HCT116 (cell line): ENCODE data around the gene DYNC2H1. TPM values are rescaled to one million over a fixed set of nuclear protein-coding genes. Genes with fewer than 3 reads are reported as not detected.

Experiments
- ATAC-seq: fragments of 200-7000 bp; cut with Tn5 transposase; 2 replicates; pipeline ENCODE4 v1.9.1; 2020; ENCODE audit warnings: mild to moderate bottlenecking, moderate library complexity
- BruUV-seq: library from RNA; stranded (reverse); fragments of 400-500 nt; replicated peaks from 2 replicates; lab custom pipeline; 2021; lab: Mats Ljungman, UMichigan
- CTCF ChIA-PET: fragments of 300-600 bp; sonication (Branson Sonifier 250); formaldehyde crosslinking; loops from one replicate; lab custom pipeline; 2021; ENCODE audit warnings: antibody characterized with exemption; lab: Charles Lee
- POLR2A ChIA-PET: fragments of 300-600, 350-600 bp; sonication (Branson Sonifier 250); formaldehyde crosslinking; loops from one replicate; lab custom pipeline; 2021; ENCODE audit warnings: antibody characterized with exemption; lab: Charles Lee
- RAD21 ChIA-PET, 2 experiments: fragments of 300-600 bp; sonication (Branson Sonifier 250); formaldehyde crosslinking; loops; one replicate each; lab custom pipeline; 2023; ENCODE audit warnings: low total read pairs in 2 of 2; ENCODE audit not compliant: uncharacterized antibody in 2 of 2, unreplicated experiment in 2 of 2, low non-redundant PET in 1 of 2; lab: Charles Lee
- DNase-seq: peaks from one replicate; pipeline ENCODE4 v3.0.0-alpha.2; 2010; ENCODE audit warnings: low read depth, low spot score
- H2AFZ ChIP-seq: fragments of 200-600 bp; shearing (Covaris generic), sonication (generic); 2 replicates; pipeline ENCODE4 v1.6.1; 2017; ENCODE audit warnings: low read depth, mixed run types, mixed read lengths, antibody characterized with exemption, low read length; ENCODE audit not compliant: poor library complexity, severe bottlenecking
- H3K27ac ChIP-seq: 2 replicates; pipeline ENCODE4 v1.5.1; 2012; ENCODE audit warnings: low read depth, low read length
- H3K27me3 ChIP-seq: fragments of 200-600 bp; sonication (generic); 2 replicates; pipeline ENCODE4 v1.6.1; 2016; ENCODE audit warnings: mixed run types, low read length, mixed read lengths; ENCODE audit not compliant: insufficient read depth
- H3K36me3 ChIP-seq, 2 experiments: fragments of 200-500 bp in 1 of 2; fragments of 200-600 bp in 1 of 2; sonication (Bioruptor generic) in 1 of 2; sonication (generic) in 1 of 2; 2 replicates each; pipeline versions ENCODE4 v1.5.1 to v1.6.1; 2014 to 2016; ENCODE audit warnings: low read length in 2 of 2, inconsistent platforms in 1 of 2, mixed read lengths in 1 of 2, mixed run types in 1 of 2; ENCODE audit not compliant: insufficient read depth in 2 of 2, control insufficient read depth in 1 of 2
- H3K4me1 ChIP-seq, 2 experiments: fragments of 200-600 bp in 1 of 2; sonication (generic) in 1 of 2; 2 replicates each; pipeline versions ENCODE4 v1.5.1 to v1.6.1; 2012 to 2017; ENCODE audit warnings: low read length in 2 of 2, inconsistent platforms in 1 of 2, mild to moderate bottlenecking in 1 of 2, mixed read lengths in 1 of 2, mixed run types in 1 of 2, moderate library complexity in 1 of 2; ENCODE audit not compliant: insufficient read depth in 2 of 2, control insufficient read depth in 1 of 2
- H3K4me2 ChIP-seq: fragments of 200-600 bp; sonication (generic); 2 replicates; pipeline ENCODE4 v1.6.1; 2017; ENCODE audit warnings: mixed run types, low read length, mixed read lengths
- H3K4me3 ChIP-seq, 2 experiments: fragments of 200-600 bp in 1 of 2; sonication (generic) in 1 of 2; replicated peaks in 1 of 2; 2 replicates each; pipeline ENCODE4 v1.5.1; 2011 to 2016; ENCODE audit warnings: low read length in 2 of 2, control low read depth in 1 of 2, low read depth in 1 of 2, mild to moderate bottlenecking in 1 of 2, mixed read lengths in 1 of 2, mixed run types in 1 of 2
- H3K79me2 ChIP-seq: fragments of 200-600 bp; sonication (generic); 2 replicates; pipeline ENCODE4 v1.6.1; 2017; ENCODE audit warnings: mild to moderate bottlenecking, mixed run types, low read length, moderate library complexity, mixed read lengths; ENCODE audit not compliant: insufficient read depth
- H3K9ac ChIP-seq: fragments of 200-600 bp; sonication (generic); 2 replicates; pipeline ENCODE4 v1.6.1; 2016; ENCODE audit warnings: low read length, mixed read lengths
- H3K9me2 ChIP-seq: fragments of 200-600 bp; sonication (generic), shearing (Covaris generic); 2 replicates; pipeline ENCODE4 v1.6.1; 2017; ENCODE audit warnings: mixed run types, mild to moderate bottlenecking, moderate library complexity; ENCODE audit not compliant: insufficient read depth
- H3K9me3 ChIP-seq, 2 experiments: fragments of 200-500 bp in 1 of 2; fragments of 200-600 bp in 1 of 2; sonication (Bioruptor generic) in 1 of 2; sonication (generic) in 1 of 2; 2 replicates each; pipeline ENCODE4 v1.6.1; 2014 to 2017; ENCODE audit warnings: low read length in 2 of 2, mixed read lengths in 2 of 2, inconsistent platforms in 1 of 2, low read depth in 1 of 2, mild to moderate bottlenecking in 1 of 2, mixed run types in 1 of 2, moderate library complexity in 1 of 2; ENCODE audit not compliant: control insufficient read depth in 1 of 2, insufficient read depth in 1 of 2
- H4K20me1 ChIP-seq: fragments of 200-600 bp; sonication (generic), shearing (Covaris generic); 2 replicates; pipeline ENCODE4 v1.6.1; 2017; ENCODE audit warnings: mixed run types, mild to moderate bottlenecking, moderate library complexity; ENCODE audit not compliant: insufficient read depth
- CBX3 ChIP-seq: IDR thresholded peaks from 2 replicates; pipeline ENCODE4 v1.6.1; 2012; ENCODE audit warnings: low read depth
- CEBPB ChIP-seq: IDR thresholded peaks from 2 replicates; pipeline ENCODE4 v1.6.1; 2012; ENCODE audit warnings: low read depth
- ELF1 ChIP-seq: IDR thresholded peaks from 2 replicates; pipeline ENCODE4 v1.6.1; 2012; ENCODE audit warnings: low read depth, borderline replicate concordance
- EZH2 ChIP-seq: fragments of 200-600 bp; sonication (generic); IDR thresholded peaks from 2 replicates; pipeline ENCODE4 v1.6.1; 2017; ENCODE audit warnings: antibody characterized with exemption, mixed run types
- EZH2phosphoT487 ChIP-seq: fragments of 200-600 bp; IDR thresholded peaks from 2 replicates; pipeline ENCODE4 v1.6.1; 2018; ENCODE audit warnings: antibody characterized with exemption, borderline replicate concordance
- FOSL1 ChIP-seq: IDR thresholded peaks from 2 replicates; pipeline ENCODE4 v1.6.1; 2012; ENCODE audit warnings: low read depth
- JUND ChIP-seq: IDR thresholded peaks from 2 replicates; pipeline ENCODE4 v1.6.1; 2012
- MAX ChIP-seq: IDR thresholded peaks from 2 replicates; pipeline ENCODE4 v1.6.1; 2012
- POLR2A ChIP-seq: IDR thresholded peaks from 2 replicates; pipeline ENCODE4 v1.7.0; 2011; ENCODE audit warnings: borderline replicate concordance; ENCODE audit not compliant: insufficient read depth, insufficient read length; ENCODE audit errors: extremely low read depth
- REST ChIP-seq: IDR thresholded peaks from 2 replicates; pipeline ENCODE4 v1.6.1; 2012; ENCODE audit warnings: low read depth
- SIN3A ChIP-seq: IDR thresholded peaks from 2 replicates; pipeline ENCODE4 v1.6.1; 2012; ENCODE audit warnings: low read depth
- SP1 ChIP-seq: IDR thresholded peaks from 2 replicates; pipeline ENCODE4 v1.6.1; 2012; ENCODE audit warnings: low read depth
- SRF ChIP-seq: IDR thresholded peaks from 2 replicates; pipeline ENCODE4 v1.6.1; 2012; ENCODE audit warnings: low read depth
- ZBTB33 ChIP-seq: IDR thresholded peaks from 2 replicates; pipeline ENCODE4 v1.6.1; 2011; ENCODE audit warnings: mild to moderate bottlenecking, low read length, moderate library complexity; ENCODE audit not compliant: insufficient replicate concordance; ENCODE audit errors: extremely low read depth
- intact Hi-C: fragments of 100-400 bp; cut with micrococcal nuclease; formaldehyde crosslinking; loops from 2 replicates; pipeline ENCODE4 v1.10.0; 2022
- total RNA-seq: library from RNA; stranded (reverse); gene quantifications from one replicate; pipeline ENCODE4 v1.2.1, GENCODE V29; 2021; ENCODE audit not compliant: unreplicated experiment

The DYNC2H1 gene
- total RNA-seq, 1 experiment from 2014 or later = 1.5 TPM

- ChIA-PET RAD21 (no interaction called here), POLR2A (no interaction called here), CTCF (no interaction called here)
- no peak for ATAC-seq
- no peaks in the 10 kb centered on the region for H3K79me2 ChIP-seq
- H3K9ac ChIP-seq = no peak overlapping the region
- H3K4me1 ChIP-seq = peaks cover 4 to 27% of the 10 kb centered on the region in 2 experiments; a peak in 3 of 4 replicates
- no peaks in the 10 kb centered on the region for H3K27me3 ChIP-seq
- H3K4me3 ChIP-seq = no peak overlapping the region
- H2AFZ ChIP-seq = no peak overlapping the region
- no peaks in the 10 kb centered on the region for H4K20me1 ChIP-seq
- TF ChIP-seq CEBPB = no peak
- no peak for TF ChIP-seq EZH2
- no peak for TF ChIP-seq REST
- TF ChIP-seq FOSL1 = no peak
- no peak for TF ChIP-seq JUND
- TF ChIP-seq MAX = no peak
- no peak for TF ChIP-seq EZH2phosphoT487
- no peak for TF ChIP-seq ELF1
- TF ChIP-seq ZBTB33 = no peak
- no peak for TF ChIP-seq POLR2A
- no peak for TF ChIP-seq SIN3A
- no peak for TF ChIP-seq SP1
- no peak for TF ChIP-seq CBX3
- TF ChIP-seq SRF = no peak
- no peak overlapping the region for H3K4me2 ChIP-seq
- no peaks in the 10 kb centered on the region; the same call in 1 of the 2 replicates for H3K9me2 ChIP-seq
- no TSS peak for BruUV-seq
- H3K9me3 ChIP-seq = no peaks in the 10 kb centered on the region
- H3K27ac ChIP-seq = no peak overlapping the region
- H3K36me3 ChIP-seq = no peaks in the 10 kb centered on the region
- intact Hi-C loops = no loop called here
- no peak for DNase-seq
Measured at GRCh38 chr11:103528046-103528445, 418.8 kb downstream of the DYNC2H1 start.
